Measurements from ENCODE around the gene TOX4.

DNA sequence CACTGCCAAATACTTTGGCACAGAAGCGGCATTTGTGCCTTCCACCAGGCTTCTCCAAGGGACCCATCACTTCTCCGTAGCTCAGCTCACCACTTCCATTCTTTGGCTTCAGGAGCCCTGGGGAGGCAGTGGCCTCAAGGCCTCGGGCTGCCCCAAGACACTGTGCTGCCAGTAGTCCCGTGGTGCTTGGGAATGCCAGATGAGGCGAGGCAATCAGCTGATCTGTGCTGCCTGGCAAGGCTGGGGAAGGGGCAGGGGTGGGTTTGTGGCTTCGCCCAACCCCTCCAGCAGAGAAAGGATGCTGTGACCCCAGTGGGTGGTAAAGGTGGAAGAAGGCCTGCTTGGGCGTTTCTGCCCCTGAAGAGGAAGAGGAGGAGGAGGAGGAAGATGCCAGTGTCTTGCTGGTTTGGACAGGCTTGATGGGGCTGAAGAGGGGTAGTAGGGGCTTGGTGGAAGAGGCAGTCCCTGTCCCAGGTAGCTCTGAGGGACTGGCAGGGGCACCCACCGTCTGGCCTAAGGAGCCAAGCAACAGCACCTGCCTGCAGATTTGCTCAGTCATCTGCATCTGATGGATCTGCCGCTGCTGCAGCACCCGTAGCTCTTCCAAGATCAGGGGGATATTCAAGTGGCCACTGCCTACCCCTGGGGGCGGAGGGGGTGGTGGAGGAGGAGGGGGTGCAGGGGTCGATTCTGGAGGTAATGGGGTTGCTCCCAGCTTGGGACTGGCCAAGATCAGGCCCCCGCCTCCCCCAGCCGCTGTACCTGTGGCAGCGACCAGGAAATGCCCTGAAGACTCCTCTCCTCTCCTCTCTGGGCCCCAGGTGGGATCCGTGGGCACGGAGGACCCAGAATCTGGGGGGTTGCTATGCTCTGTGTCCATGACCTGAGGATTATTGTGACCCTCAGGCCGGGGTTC, 47.8 kb downstream of the TOX4 start:
- TF ChIP-seq, protein P1, sequence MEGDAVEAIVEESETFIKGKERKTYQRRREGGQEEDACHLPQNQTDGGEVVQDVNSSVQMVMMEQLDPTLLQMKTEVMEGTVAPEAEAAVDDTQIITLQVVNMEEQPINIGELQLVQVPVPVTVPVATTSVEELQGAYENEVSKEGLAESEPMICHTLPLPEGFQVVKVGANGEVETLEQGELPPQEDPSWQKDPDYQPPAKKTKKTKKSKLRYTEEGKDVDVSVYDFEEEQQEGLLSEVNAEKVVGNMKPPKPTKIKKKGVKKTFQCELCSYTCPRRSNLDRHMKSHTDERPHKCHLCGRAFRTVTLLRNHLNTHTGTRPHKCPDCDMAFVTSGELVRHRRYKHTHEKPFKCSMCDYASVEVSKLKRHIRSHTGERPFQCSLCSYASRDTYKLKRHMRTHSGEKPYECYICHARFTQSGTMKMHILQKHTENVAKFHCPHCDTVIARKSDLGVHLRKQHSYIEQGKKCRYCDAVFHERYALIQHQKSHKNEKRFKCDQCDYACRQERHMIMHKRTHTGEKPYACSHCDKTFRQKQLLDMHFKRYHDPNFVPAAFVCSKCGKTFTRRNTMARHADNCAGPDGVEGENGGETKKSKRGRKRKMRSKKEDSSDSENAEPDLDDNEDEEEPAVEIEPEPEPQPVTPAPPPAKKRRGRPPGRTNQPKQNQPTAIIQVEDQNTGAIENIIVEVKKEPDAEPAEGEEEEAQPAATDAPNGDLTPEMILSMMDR (IDR thresholded peaks at IDR 0.05), result no peak
- TF ChIP-seq EP300 (IDR thresholded peaks at IDR 0.05) (no peak), POLR2A (IDR thresholded peaks at IDR 0.05) (no peak)
